Pulmonary artery endothelial cell (primary cell): ENCODE data around the gene CEP41. TPM values are rescaled to one million over a fixed set of nuclear protein-coding genes. Genes with fewer than 3 reads are reported as not detected.

Source experiments
- DNase-seq: peaks from one replicate; pipeline ENCODE4 v3.0.0-alpha.2; 2011; ENCODE audit warnings: low read depth, low spot score
- total RNA-seq: library from RNA; depleted of rRNA; stranded (reverse); fragments of >200 nt; gene quantifications from 2 replicates; pipeline ENCODE4 v1.2.3, GENCODE V29; 2014

Gene CEP41
- total RNA-seq, 1 donor from 2014 or later = 6.3 TPM

GRCh38 chr7:130369831-130370550 lies 70.8 kb downstream of the CEP41 start:
- DNase-seq = no peak

GRCh38 chr7:130369110-130369711 lies 71.6 kb downstream of the CEP41 start:
- DNase-seq = no peak

DNA sequence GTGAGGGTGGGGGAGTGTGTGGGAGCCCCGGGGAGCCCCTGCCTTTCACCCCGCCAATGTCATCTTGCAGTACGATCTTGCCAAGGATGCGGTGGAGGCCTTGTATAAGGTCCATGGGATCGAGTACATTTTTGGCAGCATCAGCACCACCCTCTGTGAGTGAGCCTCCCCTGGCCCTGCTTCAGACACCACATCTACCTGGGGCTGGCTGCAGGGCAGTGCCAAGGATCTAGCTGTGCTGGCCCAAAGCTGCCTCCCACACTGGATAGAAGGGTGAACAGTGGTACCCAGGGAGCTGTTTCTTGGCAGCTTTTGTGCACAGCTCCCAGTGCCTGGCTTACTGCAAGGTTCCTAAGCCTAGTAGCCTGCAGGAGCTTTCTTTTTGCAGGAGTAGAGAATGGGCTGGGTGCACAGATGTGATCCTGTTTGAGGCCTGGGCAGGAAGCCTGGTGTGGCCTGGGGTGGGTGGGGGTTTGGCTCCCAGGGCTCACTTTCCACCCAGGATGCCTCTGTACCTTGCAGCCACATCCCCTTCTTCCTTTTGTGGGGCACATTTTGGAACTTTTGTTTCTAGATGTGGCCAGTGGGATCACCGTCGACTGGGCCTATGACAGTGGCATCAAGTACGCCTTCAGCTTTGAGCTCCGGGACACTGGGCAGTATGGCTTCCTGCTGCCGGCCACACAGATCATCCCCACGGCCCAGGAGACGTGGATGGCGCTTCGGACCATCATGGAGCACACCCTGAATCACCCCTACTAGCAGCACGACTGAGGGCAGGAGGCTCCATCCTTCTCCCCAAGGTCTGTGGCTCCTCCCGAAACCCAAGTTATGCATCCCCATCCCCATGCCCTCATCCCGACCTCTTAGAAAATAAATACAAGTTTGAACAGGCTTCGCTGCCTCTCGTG lies 72.7 kb downstream of the CEP41 start:
- DNase-seq = no peak

DNA sequence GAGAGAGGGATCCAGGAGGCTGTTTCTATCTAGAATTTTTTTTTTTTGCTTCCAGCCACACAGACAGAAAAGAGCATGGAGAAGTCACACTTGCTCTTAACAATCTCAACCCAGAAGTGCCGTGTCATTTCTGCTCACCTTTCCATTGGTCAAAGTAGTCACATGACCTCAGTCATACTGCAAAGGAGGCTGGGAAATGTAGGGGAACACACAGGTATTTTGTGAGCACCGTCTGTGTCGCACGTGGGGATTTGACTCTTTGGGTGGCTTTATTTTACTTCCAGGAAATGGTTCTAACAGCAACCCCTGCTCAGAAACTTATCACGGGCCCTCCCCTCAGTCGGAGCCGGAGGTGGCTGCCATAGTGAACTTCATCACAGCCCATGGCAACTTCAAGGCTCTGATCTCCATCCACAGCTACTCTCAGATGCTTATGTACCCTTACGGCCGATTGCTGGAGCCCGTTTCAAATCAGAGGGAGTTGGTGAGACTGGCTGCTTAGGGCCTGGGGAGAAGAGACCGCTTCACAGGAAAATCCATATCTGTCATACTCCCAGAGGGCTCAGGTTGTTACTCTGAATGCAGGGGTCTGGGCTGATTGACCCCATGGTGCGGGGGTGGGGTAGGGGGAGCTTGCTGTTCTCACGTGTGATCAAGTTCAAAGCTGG lies 73.6 kb downstream of the CEP41 start:
- no peak for DNase-seq

GRCh38 chr7:130366564-130366963 lies 74.3 kb downstream of the CEP41 start:
- no peak for DNase-seq

GRCh38 chr7:130365511-130366441 lies 75.0 kb downstream of the CEP41 start:
- DNase-seq = no peak

DNA sequence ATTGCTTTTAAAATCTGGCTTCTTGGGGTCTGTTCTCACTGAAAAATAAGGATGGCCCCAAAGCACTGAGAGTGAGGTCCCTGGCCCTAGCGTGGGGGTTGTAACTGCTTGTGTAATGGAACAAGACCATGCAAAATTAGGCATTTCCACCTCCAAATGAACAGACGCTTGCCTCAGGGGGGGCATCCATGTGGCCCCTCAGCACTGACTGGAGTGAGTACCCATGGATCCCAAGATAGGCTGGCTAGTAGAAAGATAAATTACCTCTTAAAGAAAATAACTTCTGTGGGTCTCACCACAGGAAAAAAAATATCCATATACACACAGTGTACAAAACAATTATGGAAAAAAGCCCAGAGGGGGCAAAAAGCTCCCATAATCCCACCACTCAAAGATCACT lies 75.7 kb downstream of the CEP41 start:
- no peak for DNase-seq

- no peak for DNase-seq
Observed at GRCh38 chr7:130364451-130364850, 76.4 kb downstream of the CEP41 start.

DNA sequence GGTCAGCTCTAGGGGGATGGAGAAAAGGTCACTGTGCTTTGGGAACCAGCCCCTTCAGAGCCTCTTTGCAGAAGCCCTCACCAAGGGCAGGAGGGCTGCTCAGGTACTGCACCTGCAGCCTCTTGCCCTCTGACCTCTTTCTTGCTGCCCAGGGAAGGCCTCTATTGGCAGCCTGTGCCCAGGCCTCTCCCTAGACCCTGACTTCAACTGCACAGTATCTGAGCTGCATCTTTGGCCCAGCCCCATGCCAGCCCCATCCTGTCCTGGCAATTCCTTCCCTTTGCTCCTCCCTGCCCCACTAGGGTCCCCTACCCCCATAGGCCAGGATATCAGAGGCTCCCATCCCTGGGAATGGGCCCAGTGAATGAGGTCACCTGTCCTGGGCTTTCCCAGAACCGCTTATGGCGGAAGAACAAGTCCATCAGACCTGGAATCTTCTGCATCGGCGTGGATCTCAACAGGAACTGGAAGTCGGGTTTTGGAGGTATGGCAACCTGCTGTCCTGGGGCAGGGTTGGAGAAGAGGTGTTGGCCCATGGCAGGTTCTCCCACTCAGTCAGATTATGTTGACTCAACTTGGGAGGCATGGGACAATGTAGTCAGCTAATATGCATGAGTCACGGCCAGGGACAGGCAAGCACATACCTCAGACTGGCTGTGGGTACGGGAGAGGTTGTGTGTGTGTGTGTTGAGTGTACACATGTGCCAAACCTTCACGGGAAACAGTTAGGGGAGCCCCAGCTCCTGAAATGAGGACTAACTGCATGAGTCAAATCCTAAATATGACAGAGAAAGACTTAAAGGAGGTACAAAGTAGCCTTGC lies 77.6 kb downstream of the CEP41 start:
- DNase-seq = no peak

DNA sequence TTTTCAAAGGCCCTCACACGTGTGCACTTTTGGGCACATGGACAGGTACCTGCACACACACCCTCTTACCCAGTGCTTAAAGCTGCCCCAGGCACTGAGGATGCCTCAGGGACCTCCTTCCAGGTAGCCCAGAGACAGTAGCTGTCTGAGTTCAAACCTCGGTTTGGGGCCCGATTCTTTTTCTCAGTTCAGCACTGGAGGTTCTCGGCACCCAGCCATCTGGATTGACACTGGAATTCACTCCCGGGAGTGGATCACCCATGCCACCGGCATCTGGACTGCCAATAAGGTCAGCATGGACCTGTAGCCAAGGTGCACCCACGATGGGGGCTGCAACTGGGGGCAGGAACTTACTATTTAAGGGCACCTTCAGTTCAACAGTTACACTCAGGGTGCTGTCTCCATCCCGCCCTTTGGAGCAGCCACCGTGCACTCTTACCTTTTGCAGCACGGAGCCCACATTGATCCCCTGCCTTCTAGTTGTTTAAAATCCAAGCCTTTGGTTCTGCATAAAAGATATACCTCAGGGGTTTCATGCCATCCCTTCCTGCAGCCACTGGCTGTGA lies 78.5 kb downstream of the CEP41 start:
- no peak for DNase-seq

DNA sequence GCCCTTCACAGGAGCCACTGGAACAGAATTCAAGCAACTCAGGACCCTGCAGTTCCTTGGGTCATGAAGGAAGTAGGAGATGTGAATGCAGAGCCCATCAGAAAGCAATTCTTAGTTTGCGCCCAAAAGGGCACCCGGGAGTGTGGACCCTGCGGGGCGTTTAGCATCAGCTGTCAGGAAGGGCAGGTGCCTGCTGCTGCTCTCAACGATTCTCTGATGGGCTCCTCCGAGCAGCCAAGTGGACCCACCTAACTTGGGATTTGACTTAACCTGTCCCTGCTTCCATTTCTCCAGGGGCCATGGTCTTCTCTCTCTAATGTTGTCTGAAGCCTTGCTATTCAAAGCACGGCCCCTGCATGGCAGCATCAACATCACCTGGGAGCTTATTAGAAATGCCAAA lies 79.1 kb downstream of the CEP41 start:
- no peak for DNase-seq

DNA sequence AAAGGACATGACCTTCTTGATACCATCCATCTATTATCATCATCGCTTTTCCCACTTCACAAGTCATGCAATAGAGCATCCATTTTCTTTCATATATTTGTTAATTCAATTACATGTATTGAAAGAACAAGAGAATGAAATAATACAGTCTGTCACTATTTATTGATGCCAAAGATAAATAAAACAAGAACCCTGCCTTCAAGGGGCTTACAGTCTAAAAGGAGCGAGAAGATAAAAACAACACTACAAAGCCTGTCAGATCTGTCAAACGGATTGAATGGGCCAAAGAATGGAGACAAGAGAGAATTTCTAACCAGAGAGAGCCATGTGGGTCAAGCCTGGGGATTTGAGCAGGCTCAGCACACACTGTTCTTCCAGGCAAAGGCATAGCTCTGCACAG lies 80.3 kb downstream of the CEP41 start:
- DNase-seq = no peak

DNA sequence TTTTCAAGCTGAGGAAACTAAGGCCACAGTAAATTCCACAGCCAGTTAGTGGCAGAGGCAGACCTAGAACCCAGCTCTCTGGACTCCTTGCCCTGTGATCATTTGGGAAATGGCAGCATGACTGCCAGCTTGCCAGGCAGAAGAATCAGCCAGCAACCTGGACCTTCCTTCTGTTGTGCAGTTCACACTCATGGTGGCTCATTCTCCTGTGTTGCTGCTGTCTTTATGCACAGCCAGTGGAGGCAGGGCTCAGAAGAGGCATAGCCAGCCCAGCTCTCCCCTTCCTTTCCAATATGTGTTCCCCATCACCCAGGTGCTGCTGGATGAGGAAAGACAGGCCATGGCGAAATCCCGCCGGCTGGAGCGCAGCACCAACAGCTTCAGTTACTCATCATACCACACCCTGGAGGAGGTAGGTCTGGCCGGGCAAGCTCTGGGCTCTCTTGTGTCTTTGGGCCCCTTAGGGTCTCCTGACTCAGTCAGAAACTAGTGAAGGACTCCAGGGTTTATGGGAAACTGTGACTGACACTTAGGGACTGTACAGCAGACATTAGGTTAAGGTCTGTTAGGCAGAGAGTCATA lies 81.4 kb downstream of the CEP41 start:
- DNase-seq = no peak

GRCh38 chr7:130358471-130358870 lies 82.3 kb downstream of the CEP41 start:
- no peak for DNase-seq

DNA sequence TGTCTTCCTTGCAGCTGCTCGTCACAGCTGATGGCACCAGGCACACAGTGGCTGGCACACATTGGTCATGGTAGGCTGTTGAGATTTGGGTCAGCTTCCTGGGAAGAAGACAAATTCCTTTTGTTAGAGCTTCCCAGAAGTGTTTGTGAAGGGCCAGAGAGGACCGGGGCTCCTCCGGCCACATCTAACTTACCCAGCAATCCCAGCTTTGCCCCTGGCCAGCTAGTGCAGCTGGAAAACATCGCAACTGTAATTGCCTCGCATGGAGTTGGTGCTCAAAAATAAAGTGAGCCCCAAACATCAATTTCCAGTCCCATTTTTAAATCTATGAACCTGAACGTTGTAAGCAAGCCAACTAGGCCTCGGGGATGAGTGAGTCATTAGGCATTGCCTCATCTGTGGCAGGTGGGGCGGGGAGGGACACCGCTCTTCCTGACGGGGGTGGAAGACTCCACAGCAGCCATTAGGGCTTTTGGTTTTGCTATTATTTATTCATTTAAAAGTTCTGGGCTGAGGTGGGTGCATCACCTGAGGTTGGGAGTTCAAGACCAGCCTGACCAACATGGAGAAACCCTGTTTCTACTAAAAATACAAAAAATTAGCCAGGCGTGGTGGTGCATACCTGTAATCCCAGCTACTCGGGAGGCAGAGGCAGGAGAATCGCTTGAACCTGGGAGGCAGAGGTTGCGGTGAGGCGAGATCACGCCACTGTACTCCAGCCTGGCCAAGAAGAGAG lies 83.8 kb downstream of the CEP41 start:
- DNase-seq = no peak

DNA sequence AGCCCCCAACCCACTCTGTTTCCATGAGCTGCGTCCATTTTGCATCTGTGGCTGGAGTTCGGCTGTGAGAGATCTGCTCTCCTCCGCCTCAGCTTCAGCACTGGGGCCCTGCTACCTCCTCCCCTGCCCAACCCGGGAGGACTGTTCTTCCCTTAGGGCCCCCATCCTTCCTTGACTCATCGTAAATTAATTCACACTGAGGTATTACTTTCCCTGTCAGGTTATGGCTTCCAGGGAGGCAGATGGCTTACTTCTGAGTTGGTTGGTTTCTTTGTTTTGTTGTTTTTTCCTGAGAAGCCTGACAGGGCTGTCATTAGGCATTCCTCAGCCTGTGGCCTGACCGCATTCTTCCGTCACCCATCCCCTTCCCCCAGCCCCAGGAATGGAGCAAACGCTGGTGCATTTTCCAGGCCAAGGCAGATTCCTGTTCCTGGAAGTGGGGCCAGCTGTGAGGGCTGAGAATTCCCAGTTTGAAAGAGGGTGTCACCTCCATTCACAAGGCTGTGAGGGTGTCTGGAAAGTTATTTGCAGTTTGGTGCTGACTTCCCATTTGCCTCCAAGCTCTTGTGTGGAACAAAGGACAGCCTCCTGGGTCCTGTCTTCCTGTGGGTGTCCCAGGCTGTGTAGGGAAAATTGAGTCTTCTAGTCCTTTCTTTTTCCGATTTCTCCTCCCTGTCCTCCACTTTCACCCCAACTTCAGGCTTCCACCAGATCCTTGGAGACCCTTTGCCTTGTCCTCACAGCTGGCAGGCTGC lies 84.5 kb downstream of the CEP41 start:
- DNase-seq = no peak

GRCh38 chr7:130353196-130353595 lies 87.6 kb downstream of the CEP41 start:
- DNase-seq = no peak
